ENCODE results near the gene WFS1. TPM values are rescaled to one million over a fixed set of nuclear protein-coding genes. Genes with fewer than 3 reads are reported as not detected.

WFS1 gene
- total and polyA plus RNA-seq, 2 of the 4 experiments (the other 2 are of a cell fraction) = 9.7 to 42.4 TPM

GRCh38 chr4:6258741-6259140 is 10.9 kb upstream of the WFS1 start:
- Histone ChIP-seq H2AK5ac (ENCODE audit: low read depth, low read length) (no peak overlapping the region), H3K23ac (ENCODE audit: low read depth, low read length) (no peak overlapping the region), H3K14ac (replicated peaks; ENCODE audit: low read depth, low read length) (no peak overlapping the region), H3K9ac (ENCODE audit: low read depth, low read length) (no peak overlapping the region), H3K56ac (ENCODE audit: extremely low read depth, insufficient read depth, low read length) (no peak overlapping the region), H3K27me3 (ENCODE audit: control insufficient read depth, insufficient read depth, low read length) (peaks cover 21% of the 10 kb centered on the region), H4K20me1 (ENCODE audit: insufficient read depth, low read length) (no peaks in the 10 kb centered on the region), H3K4me1 (ENCODE audit: control insufficient read depth, insufficient read depth, low read length) (no peaks in the 10 kb centered on the region), H3K4ac (ENCODE audit: low read depth, low read length) (no peak overlapping the region), H4K5ac (ENCODE audit: low read depth, low read length) (no peak overlapping the region), H3K18ac (ENCODE audit: low read depth, low read length) (no peak overlapping the region), H2BK20ac (ENCODE audit: low read depth, low read length) (no peak overlapping the region), H2BK5ac (ENCODE audit: low read depth, low read length, poor library complexity, severe bottlenecking) (no peak overlapping the region), H3K36me3 (ENCODE audit: control insufficient read depth, insufficient read depth, low read length) (no peaks in the 10 kb centered on the region), H3K79me1 (ENCODE audit: low read depth in 1 of 2, low read length in 2 of 2) (no peaks in the 10 kb centered on the region), H4K8ac (ENCODE audit: low read depth in 2 of 2, low read length in 2 of 2) (no peak overlapping the region), H3K4me2 (ENCODE audit: low read depth, low read length) (no peak overlapping the region), H2AK9ac (replicated peaks; ENCODE audit: low read depth, low read length, poor library complexity) (no peak overlapping the region), H3K4me3 (ENCODE audit: insufficient read depth, low read depth, low read length) (no peak overlapping the region), H3K27ac (ENCODE audit: insufficient read depth, low read length) (no peak overlapping the region), H3K9me1 (ENCODE audit: insufficient read depth, low read length) (no peaks in the 10 kb centered on the region), H3K9me3 (ENCODE audit: control insufficient read depth, insufficient read depth, low read length) (no peaks in the 10 kb centered on the region), H2BK15ac (ENCODE audit: low read depth, low read length) (no peak overlapping the region), H2AFZ (replicated peaks; ENCODE audit: low read length, poor library complexity) (no peak overlapping the region), H4K91ac (ENCODE audit: insufficient read depth, low read depth, low read length) (no peak overlapping the region), H2BK120ac (ENCODE audit: low read depth, low read length) (no peak overlapping the region)
- ATAC-seq (ENCODE audit: low read depth) (no peak), DNase-seq (no peak)
- in situ Hi-C loops (cut with MboI; ENCODE audit: low sequenced_read_pairs) = loop anchor here (10.0 kb wide), 1 partner anchor 286 kb away; no protein-coding TSS in a partner anchor
- intact Hi-C loops (cut with micrococcal nuclease) = no loop called here
- 69% methylated on average over 2 of the region's 4 CpGs; no CpG with 5 or more reads in 1 of the 2 experiments for WGBS, 2 experiments (ENCODE audit: extremely low coverage in 2 of 2, insufficient read length in 1 of 2)
- ChIA-PET CTCF (interaction anchor here (1.1 kb wide), 1 partner anchor 69 kb away, joined by 3 read pairs; no protein-coding TSS in a partner anchor), POLR2A (ENCODE audit: unreplicated experiment) (no interaction called here)
- TF ChIP-seq RCOR1 (IDR thresholded peaks at IDR 0.05; ENCODE audit: insufficient replicate concordance, low read length) = no peak
- no peak for TF ChIP-seq CEBPB (IDR thresholded peaks at IDR 0.05; ENCODE audit: low read depth, low read length)
- TF ChIP-seq CTCF (conservative IDR thresholded peaks at IDR 0.05; ENCODE audit: low read depth, low read length) = no peak
- no peak for TF ChIP-seq USF2 (IDR thresholded peaks at IDR 0.05; ENCODE audit: low read depth, low read length)
- dilution Hi-C loops (cut with HindIII; ENCODE audit: low sequenced_read_pairs, unreplicated experiment) = no loop called here
- BruUV-seq (replicated peaks) = no TSS peak

Data from IMR-90 (cell line).